Neuronal stem cell (in vitro differentiated cells): ENCODE measurements around the gene MRNIP.

ENCODE experiments used
- DNase-seq: peaks from one replicate; pipeline ENCODE4 v3.0.0-alpha.2; 2013; ENCODE audit warnings: low spot score
- H2AFZ ChIP-seq: one replicate; pipeline ENCODE4 v1.6.1; 2013; ENCODE audit warnings: mild to moderate bottlenecking, low read length, inconsistent platforms
- H2AK5ac ChIP-seq: 2 replicates; pipeline ENCODE4 v1.6.1; 2013; ENCODE audit warnings: low read depth, mild to moderate bottlenecking, inconsistent platforms, low read length, moderate library complexity, mixed read lengths
- H2BK120ac ChIP-seq: 2 replicates; pipeline ENCODE4 v1.6.1; 2013; ENCODE audit warnings: low read depth, mild to moderate bottlenecking, inconsistent platforms, low read length, moderate library complexity, mixed read lengths
- H2BK12ac ChIP-seq: one replicate; pipeline ENCODE4 v1.6.1; 2013; ENCODE audit warnings: low read length, inconsistent platforms
- H2BK15ac ChIP-seq: 2 replicates; pipeline ENCODE4 v1.6.1; 2013; ENCODE audit warnings: mild to moderate bottlenecking, low read length, inconsistent platforms, mixed read lengths
- H2BK5ac ChIP-seq: one replicate; pipeline ENCODE4 v1.6.1; 2013; ENCODE audit warnings: inconsistent platforms, mild to moderate bottlenecking, low read length, moderate library complexity
- H3K14ac ChIP-seq: one replicate; pipeline ENCODE4 v1.6.1; 2013; ENCODE audit warnings: low read length, inconsistent platforms
- H3K18ac ChIP-seq: 2 replicates; pipeline ENCODE4 v1.6.1; 2013; ENCODE audit warnings: low read length, inconsistent platforms
- H3K23ac ChIP-seq: 2 replicates; pipeline ENCODE4 v1.6.1; 2013; ENCODE audit warnings: low read depth, mild to moderate bottlenecking, mixed read lengths, low read length, inconsistent platforms; ENCODE audit not compliant: poor library complexity
- H3K27ac ChIP-seq: replicated peaks from 3 replicates; pipeline ENCODE4 v1.5.1; 2013; ENCODE audit warnings: low read length, inconsistent platforms
- H3K27me3 ChIP-seq, 3 experiments: 2 replicates each; pipeline ENCODE4 v1.6.1; 2013; ENCODE audit warnings: low read length in 3 of 3, mild to moderate bottlenecking in 2 of 3, inconsistent platforms in 1 of 3, low read depth in 1 of 3, mixed read lengths in 1 of 3, moderate library complexity in 1 of 3; ENCODE audit not compliant: control insufficient read depth in 3 of 3, insufficient read depth in 3 of 3
- H3K36me3 ChIP-seq, 2 donors: replicated peaks in 1 of 2; 2 replicates each; pipeline ENCODE4 v1.6.1; 2013; ENCODE audit warnings: low read length in 2 of 2; ENCODE audit not compliant: control insufficient read depth in 2 of 2, insufficient read depth in 2 of 2
- H3K4ac ChIP-seq: 2 replicates; pipeline ENCODE4 v1.6.1; 2013; ENCODE audit warnings: inconsistent platforms, mild to moderate bottlenecking, low read length, moderate library complexity
- H3K4me1 ChIP-seq, 2 donors: 1 replicate in 1 of 2; 2 replicates in 1 of 2; pipeline ENCODE4 v1.6.1; 2013; ENCODE audit warnings: low read length in 2 of 2, low read depth in 1 of 2; ENCODE audit not compliant: control insufficient read depth in 2 of 2, insufficient read depth in 1 of 2
- H3K4me2 ChIP-seq: one replicate; pipeline ENCODE4 v1.6.1; 2013; ENCODE audit warnings: mild to moderate bottlenecking, low read length, inconsistent platforms; ENCODE audit not compliant: insufficient read depth, poor library complexity, severe bottlenecking
- H3K4me3 ChIP-seq, 2 donors: 2 replicates each; pipeline ENCODE4 v1.5.1; 2013; ENCODE audit warnings: low read length in 2 of 2, mild to moderate bottlenecking in 2 of 2, inconsistent platforms in 1 of 2, moderate library complexity in 1 of 2
- H3K79me1 ChIP-seq: one replicate; pipeline ENCODE4 v1.6.1; 2013; ENCODE audit warnings: low read depth, mild to moderate bottlenecking, inconsistent platforms, low read length, moderate library complexity
- H3K9ac ChIP-seq: one replicate; pipeline ENCODE4 v1.6.1; 2013; ENCODE audit warnings: mild to moderate bottlenecking, low read depth, low read length, inconsistent platforms; ENCODE audit not compliant: poor library complexity
- H3K9me3 ChIP-seq, 2 donors: replicated peaks in 1 of 2; 2 replicates each; pipeline versions ENCODE3 to v1.6.1; 2013; ENCODE audit warnings: low read length in 2 of 2, mild to moderate bottlenecking in 2 of 2, inconsistent platforms in 1 of 2, low read depth in 1 of 2, mixed read lengths in 1 of 2, moderate library complexity in 1 of 2; ENCODE audit not compliant: control insufficient read depth in 2 of 2, insufficient read depth in 1 of 2
- H4K8ac ChIP-seq: one replicate; pipeline ENCODE4 v1.6.1; 2013; ENCODE audit warnings: low read depth, mild to moderate bottlenecking, inconsistent platforms, low read length, moderate library complexity
- H4K91ac ChIP-seq: one replicate; pipeline ENCODE4 v1.6.1; 2013; ENCODE audit warnings: low read length, low read depth, mild to moderate bottlenecking, inconsistent platforms; ENCODE audit not compliant: poor library complexity
- WGBS, 2 donors: extraction: QIAGEN DNeasy Blood & Tissue Kit; methylation state at CpG; one replicate each; pipeline ENCODE4 v1.1.7; 2013; ENCODE audit warnings: missing lambda C conversion rate in 2 of 2, mixed read lengths in 1 of 2; ENCODE audit not compliant: insufficient read length in 2 of 2, insufficient replicate concordance in 1 of 2; ENCODE audit errors: extremely low coverage in 2 of 2; 5-methylcytosine and 5-hydroxymethylcytosine counted together

MRNIP gene

GRCh38 chr5:179886190-179886911 is 27.7 kb upstream of the MRNIP start:
- no CpG with 5 or more reads among the region's 14 CpGs for WGBS, 2 donors
- Histone ChIP-seq H3K36me3 (peaks cover 56 to 94% of the 10 kb centered on the region in 2 donors), H3K14ac (peak overlapping the region; percentile 47), H3K4me2 (no peak overlapping the region), H3K79me1 (no peaks in the 10 kb centered on the region), H2BK15ac (no peak overlapping the region), H3K9me3 (peaks cover 25 to 34% of the 10 kb centered on the region in 2 donors), H3K4me3 (no peak overlapping the region), H3K18ac (no peak overlapping the region), H2BK12ac (no peak overlapping the region), H3K9ac (no peak overlapping the region), H3K4ac (no peak overlapping the region), H2BK120ac (no peak overlapping the region), H3K27ac (no peak overlapping the region), H2AFZ (no peak overlapping the region), H3K27me3 (no peaks in the 10 kb centered on the region), H3K4me1 (no peaks in the 10 kb centered on the region), H4K8ac (no peak overlapping the region), H4K91ac (no peak overlapping the region), H2AK5ac (no peak overlapping the region), H2BK5ac (no peak overlapping the region), H3K23ac (no peak overlapping the region)
- DNase-seq: no peak

GRCh38 chr5:179885491-179886090 is 27.0 kb upstream of the MRNIP start:
- no peak overlapping the region for H3K14ac ChIP-seq
- H3K9me3 ChIP-seq: peaks cover 25 to 34% of the 10 kb centered on the region in 2 donors
- H2BK12ac ChIP-seq: no peak overlapping the region
- H3K36me3 ChIP-seq: peaks cover 48 to 94% of the 10 kb centered on the region in 2 donors
- H3K27me3 ChIP-seq: no peaks in the 10 kb centered on the region
- DNase-seq: no peak
- no peaks in the 10 kb centered on the region for H3K4me1 ChIP-seq
- no CpG with 5 or more reads among the region's 13 CpGs for WGBS, 2 donors
- H2BK5ac ChIP-seq: no peak overlapping the region
- no peak overlapping the region for H3K18ac ChIP-seq
- peak overlapping the region in 1 of 2 donors; percentile 46 for H3K4me3 ChIP-seq
- no peak overlapping the region for H2AFZ ChIP-seq
- H3K27ac ChIP-seq: no peak overlapping the region
- no peaks in the 10 kb centered on the region for H3K79me1 ChIP-seq
- peak overlapping the region; percentile 65 for H3K23ac ChIP-seq
- no peak overlapping the region for H2AK5ac ChIP-seq
- no peak overlapping the region for H4K8ac ChIP-seq
- no peak overlapping the region for H4K91ac ChIP-seq
- no peak overlapping the region for H2BK120ac ChIP-seq
- H2BK15ac ChIP-seq: no peak overlapping the region
- H3K4ac ChIP-seq: no peak overlapping the region
- no peak overlapping the region for H3K4me2 ChIP-seq
- H3K9ac ChIP-seq: no peak overlapping the region

DNA sequence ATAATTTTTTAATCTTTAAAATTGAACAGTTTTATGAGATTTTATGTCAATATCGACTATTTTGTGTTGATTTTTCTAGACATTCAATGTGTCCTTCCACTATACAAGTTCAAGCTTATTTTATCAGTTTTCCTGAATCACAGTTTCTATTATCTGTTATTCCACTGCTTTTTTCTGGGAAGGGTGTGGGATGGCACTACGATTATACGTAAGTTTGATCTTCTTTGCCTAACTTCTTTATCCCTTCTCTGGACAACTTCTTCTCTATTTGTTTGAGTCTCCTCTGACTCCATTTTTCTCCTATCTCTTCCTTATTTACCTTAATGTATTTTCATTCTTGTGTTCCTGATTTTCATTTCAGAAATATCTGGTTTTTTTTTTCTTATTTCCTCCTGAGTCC is 24.5 kb upstream of the MRNIP start:
- H2AFZ ChIP-seq: no peak overlapping the region
- no peak overlapping the region for H3K23ac ChIP-seq
- H3K18ac ChIP-seq: no peak overlapping the region
- H2BK12ac ChIP-seq: no peak overlapping the region
- H3K9me3 ChIP-seq: peaks cover 25 to 34% of the 10 kb centered on the region in 2 donors
- peaks cover 3% of the 10 kb centered on the region for H3K79me1 ChIP-seq
- H3K27me3 ChIP-seq: no peaks in the 10 kb centered on the region
- H4K91ac ChIP-seq: no peak overlapping the region
- no peak overlapping the region for H3K9ac ChIP-seq
- no peak overlapping the region for H2BK15ac ChIP-seq
- H4K8ac ChIP-seq: no peak overlapping the region
- no peak overlapping the region for H3K14ac ChIP-seq
- no peak overlapping the region for H2BK5ac ChIP-seq
- H3K4me2 ChIP-seq: no peak overlapping the region
- H2BK120ac ChIP-seq: no peak overlapping the region
- no peak overlapping the region for H3K4me3 ChIP-seq
- WGBS, 2 donors: no CpG with 5 or more reads among the region's 3 CpGs
- DNase-seq: no peak
- H3K4me1 ChIP-seq: no peaks in the 10 kb centered on the region
- no peak overlapping the region for H3K27ac ChIP-seq
- H3K36me3 ChIP-seq: peaks cover 39 to 96% of the 10 kb centered on the region in 2 donors
- no peak overlapping the region for H2AK5ac ChIP-seq
- H3K4ac ChIP-seq: no peak overlapping the region

DNA sequence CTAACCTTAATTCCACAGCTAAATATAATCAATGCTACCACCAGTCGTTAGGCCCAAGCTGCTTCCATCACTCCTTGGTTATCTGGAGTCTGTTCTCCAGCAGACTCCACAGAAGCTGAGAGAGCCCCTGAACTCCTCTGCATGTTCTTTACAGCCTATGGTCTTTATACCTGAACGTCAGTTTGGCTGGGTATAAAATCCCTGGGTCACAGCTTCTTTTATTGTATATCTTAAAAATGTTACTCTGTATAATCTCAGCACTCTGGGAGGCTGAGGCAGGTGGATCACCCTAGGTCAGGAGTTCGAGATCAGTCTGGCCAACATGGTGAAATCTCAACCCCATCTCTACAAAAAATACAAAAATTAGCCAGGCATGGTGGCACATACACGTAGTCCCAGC is 23.7 kb upstream of the MRNIP start:
- H2AK5ac ChIP-seq: no peak overlapping the region
- no CpG with 5 or more reads among the region's 4 CpGs for WGBS, 2 donors
- H2BK120ac ChIP-seq: no peak overlapping the region
- H2AFZ ChIP-seq: no peak overlapping the region
- H4K91ac ChIP-seq: no peak overlapping the region
- H3K4ac ChIP-seq: no peak overlapping the region
- no peaks in the 10 kb centered on the region for H3K27me3 ChIP-seq
- no peak overlapping the region for H3K27ac ChIP-seq
- no peak for DNase-seq
- H2BK15ac ChIP-seq: no peak overlapping the region
- H3K4me2 ChIP-seq: no peak overlapping the region
- no peak overlapping the region for H2BK12ac ChIP-seq
- no peak overlapping the region for H3K9ac ChIP-seq
- H3K4me1 ChIP-seq: no peaks in the 10 kb centered on the region
- H3K23ac ChIP-seq: no peak overlapping the region
- no peak overlapping the region for H3K14ac ChIP-seq
- H3K9me3 ChIP-seq: peaks cover 25 to 34% of the 10 kb centered on the region in 2 donors
- H3K79me1 ChIP-seq: peaks cover 3% of the 10 kb centered on the region
- no peak overlapping the region for H2BK5ac ChIP-seq
- no peak overlapping the region for H4K8ac ChIP-seq
- H3K4me3 ChIP-seq: no peak overlapping the region
- H3K36me3 ChIP-seq: peaks cover 40 to 95% of the 10 kb centered on the region in 2 donors
- no peak overlapping the region for H3K18ac ChIP-seq
